NT2/D1 (cell line): ENCODE data around the gene KLF3.

Experiments
- DNase-seq: peaks from one replicate; pipeline ENCODE4 v3.0.0-alpha.2; 2011; ENCODE audit warnings: low read depth, low spot score
- H3K27me3 ChIP-seq: 2 replicates; pipeline ENCODE4 v1.6.0; 2011; ENCODE audit warnings: mild to moderate bottlenecking; ENCODE audit not compliant: insufficient read length, insufficient read depth
- H3K36me3 ChIP-seq: 2 replicates; pipeline ENCODE4 v1.6.1; 2011; ENCODE audit warnings: mild to moderate bottlenecking, low read length, mixed read lengths; ENCODE audit not compliant: insufficient read depth, insufficient read length
- H3K4me1 ChIP-seq: 2 replicates; pipeline ENCODE4 v1.5.1; 2011; ENCODE audit not compliant: insufficient read depth, insufficient read length
- H3K4me3 ChIP-seq: 2 replicates; pipeline ENCODE4 v1.5.1; 2011; ENCODE audit warnings: low read depth; ENCODE audit not compliant: insufficient read length
- H3K9ac ChIP-seq: 2 replicates; pipeline ENCODE4 v1.6.0; 2011; ENCODE audit warnings: low read depth; ENCODE audit not compliant: insufficient read length
- H3K9me3 ChIP-seq: 2 replicates; pipeline ENCODE4 v1.5.1; 2011; ENCODE audit warnings: mild to moderate bottlenecking, low read length; ENCODE audit not compliant: insufficient read depth
- SUZ12 ChIP-seq: IDR thresholded peaks from 2 replicates; pipeline ENCODE4 v1.6.1; 2011; ENCODE audit not compliant: insufficient read length, insufficient read depth; ENCODE audit errors: extremely low read depth
- YY1 ChIP-seq: IDR thresholded peaks from 2 replicates; pipeline ENCODE4 v1.6.1; 2011; ENCODE audit not compliant: insufficient read length, insufficient read depth
- ZNF274 ChIP-seq: IDR thresholded peaks from 2 replicates; pipeline ENCODE4 v1.6.1; 2011; ENCODE audit warnings: mild to moderate bottlenecking, low read depth, low read length

The KLF3 gene

DNA sequence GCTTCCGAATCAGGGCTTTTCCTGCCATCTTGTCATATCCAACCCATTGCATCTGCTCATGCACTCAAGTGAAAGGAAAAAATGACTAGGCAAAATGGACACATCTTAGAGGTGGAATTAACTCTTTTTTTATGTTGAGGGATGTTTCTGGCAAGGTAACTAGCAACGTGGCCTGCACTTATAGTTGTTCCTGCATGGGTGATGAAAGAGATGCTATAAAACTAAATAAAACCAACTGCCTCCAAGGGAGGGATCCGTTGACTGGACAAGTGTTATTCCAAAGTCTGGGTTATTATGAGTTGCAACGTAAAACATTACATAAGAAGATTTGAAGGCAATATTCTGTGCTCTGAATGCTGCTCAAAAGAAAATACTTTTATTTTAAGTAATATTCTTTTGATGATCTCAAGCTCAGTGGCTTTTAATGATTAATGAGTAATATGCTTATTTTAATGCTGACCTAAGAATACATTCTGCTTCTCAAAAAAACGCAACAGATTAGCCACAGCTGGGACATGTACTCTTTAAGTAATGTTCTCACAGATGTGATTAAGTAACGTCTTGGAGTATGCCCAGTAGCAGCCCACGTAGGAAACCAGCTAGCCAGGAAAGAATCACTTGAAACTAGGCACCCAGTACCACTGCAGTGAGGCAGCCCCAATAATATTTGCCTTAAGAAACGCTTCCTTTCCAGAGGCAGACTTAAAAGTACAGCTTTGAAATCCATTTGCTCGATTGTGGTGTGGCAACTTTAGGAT lies 27.4 kb downstream of the KLF3 start:
- Histone ChIP-seq H3K4me3 (no peak overlapping the region), H3K27me3 (no peaks in the 10 kb centered on the region), H3K36me3 (peaks cover 90% of the 10 kb centered on the region), H3K9me3 (no peaks in the 10 kb centered on the region), H3K4me1 (no peaks in the 10 kb centered on the region), H3K9ac (no peak overlapping the region)
- no peak for DNase-seq
- TF ChIP-seq ZNF274 (no peak), SUZ12 (no peak), YY1 (no peak)

GRCh38 chr4:38692421-38692820 lies 28.4 kb downstream of the KLF3 start:
- no peak overlapping the region for H3K9ac ChIP-seq
- DNase-seq, result no peak
- no peaks in the 10 kb centered on the region for H3K4me1 ChIP-seq
- H3K36me3 ChIP-seq, result peaks cover 90% of the 10 kb centered on the region
- TF ChIP-seq YY1, result no peak
- TF ChIP-seq ZNF274, result no peak
- no peak for TF ChIP-seq SUZ12
- H3K9me3 ChIP-seq, result no peaks in the 10 kb centered on the region
- no peak overlapping the region for H3K4me3 ChIP-seq
- H3K27me3 ChIP-seq, result no peaks in the 10 kb centered on the region

GRCh38 chr4:38693569-38693968 lies 29.6 kb downstream of the KLF3 start:
- DNase-seq, result no peak
- Histone ChIP-seq H3K9me3 (no peaks in the 10 kb centered on the region), H3K4me1 (no peaks in the 10 kb centered on the region), H3K9ac (no peak overlapping the region), H3K27me3 (no peaks in the 10 kb centered on the region), H3K36me3 (peaks cover 87% of the 10 kb centered on the region), H3K4me3 (no peak overlapping the region)
- TF ChIP-seq ZNF274, result no peak
- no peak for TF ChIP-seq SUZ12
- no peak for TF ChIP-seq YY1

DNA sequence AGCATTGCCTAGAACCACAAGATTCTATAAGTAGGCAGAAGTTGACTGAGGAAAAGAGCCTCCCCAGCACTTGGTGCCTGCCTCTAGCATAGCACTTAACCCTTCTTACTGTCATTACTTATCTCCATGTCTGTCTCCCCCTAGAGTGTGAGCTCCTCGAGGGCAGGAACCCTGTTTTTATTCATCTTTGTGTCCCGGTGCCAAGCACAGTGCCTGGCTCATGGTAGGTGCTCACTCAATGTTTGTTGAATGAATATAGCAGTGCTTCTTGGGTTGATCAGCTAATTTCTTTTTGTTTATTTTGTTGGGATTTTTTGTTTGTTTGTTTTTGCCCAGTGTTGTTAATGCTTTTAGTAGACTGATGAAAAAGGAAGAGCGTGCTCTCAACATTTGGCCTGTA lies 30.3 kb downstream of the KLF3 start:
- no peaks in the 10 kb centered on the region for H3K4me1 ChIP-seq
- DNase-seq, result no peak
- no peak overlapping the region for H3K4me3 ChIP-seq
- no peaks in the 10 kb centered on the region for H3K9me3 ChIP-seq
- no peak for TF ChIP-seq ZNF274
- no peak for TF ChIP-seq YY1
- no peak for TF ChIP-seq SUZ12
- H3K27me3 ChIP-seq, result no peaks in the 10 kb centered on the region
- no peak overlapping the region for H3K9ac ChIP-seq
- H3K36me3 ChIP-seq, result peaks cover 79% of the 10 kb centered on the region

GRCh38 chr4:38695809-38696208 lies 31.8 kb downstream of the KLF3 start:
- no peak overlapping the region for H3K4me3 ChIP-seq

GRCh38 chr4:38696697-38697096 lies 32.7 kb downstream of the KLF3 start:
- peaks cover 56% of the 10 kb centered on the region for H3K36me3 ChIP-seq
- H3K4me1 ChIP-seq, result no peaks in the 10 kb centered on the region
- no peak overlapping the region for H3K9ac ChIP-seq

More at GRCh38 chr4:38695809-38696208, 31.8 kb downstream of the KLF3 start:
- no peak for TF ChIP-seq SUZ12
- no peak for TF ChIP-seq ZNF274
- no peak for TF ChIP-seq YY1
- H3K9me3 ChIP-seq, result no peaks in the 10 kb centered on the region
- H3K36me3 ChIP-seq, result peaks cover 64% of the 10 kb centered on the region
- no peak overlapping the region for H3K9ac ChIP-seq
- no peak for DNase-seq
- no peaks in the 10 kb centered on the region for H3K4me1 ChIP-seq
- no peaks in the 10 kb centered on the region for H3K27me3 ChIP-seq

GRCh38 chr4:38698176-38698575 lies 34.2 kb downstream of the KLF3 start:
- Histone ChIP-seq H3K9me3 (no peaks in the 10 kb centered on the region), H3K4me3 (no peak overlapping the region), H3K4me1 (no peaks in the 10 kb centered on the region), H3K27me3 (no peaks in the 10 kb centered on the region), H3K36me3 (peaks cover 45% of the 10 kb centered on the region), H3K9ac (no peak overlapping the region)
- no peak for DNase-seq
- TF ChIP-seq SUZ12 (no peak), ZNF274 (no peak), YY1 (no peak)

More at GRCh38 chr4:38696697-38697096, 32.7 kb downstream of the KLF3 start:
- no peak for DNase-seq
- TF ChIP-seq ZNF274 (no peak), SUZ12 (no peak), YY1 (no peak)
- no peaks in the 10 kb centered on the region for H3K27me3 ChIP-seq
- H3K9me3 ChIP-seq, result no peaks in the 10 kb centered on the region
- H3K4me3 ChIP-seq, result no peak overlapping the region

DNA sequence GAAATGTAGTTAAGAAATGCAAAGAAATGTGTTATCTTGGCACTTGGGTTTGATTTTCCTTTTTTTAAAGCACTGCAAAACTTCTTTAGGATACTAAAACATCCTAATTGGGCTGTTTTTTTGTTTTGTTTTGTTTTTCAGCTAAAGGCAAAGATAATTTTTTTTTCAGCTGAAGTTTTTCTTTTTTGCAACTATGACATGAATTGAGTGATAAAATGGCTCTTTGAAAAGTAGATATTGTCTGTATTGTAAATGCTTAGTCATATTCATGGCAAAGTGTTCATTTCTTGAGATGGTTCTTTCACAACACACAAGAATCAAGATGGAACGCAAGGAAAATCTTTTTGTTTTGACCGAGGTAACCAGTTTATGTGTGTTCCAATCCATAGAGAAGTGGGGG lies 35.1 kb downstream of the KLF3 start:
- H3K9ac ChIP-seq, result no peak overlapping the region
- H3K9me3 ChIP-seq, result no peaks in the 10 kb centered on the region
- H3K27me3 ChIP-seq, result no peaks in the 10 kb centered on the region
- no peak overlapping the region for H3K4me3 ChIP-seq
- H3K4me1 ChIP-seq, result no peaks in the 10 kb centered on the region
- TF ChIP-seq SUZ12, result no peak
- TF ChIP-seq ZNF274, result no peak
- no peak for TF ChIP-seq YY1
- H3K36me3 ChIP-seq, result peaks cover 37% of the 10 kb centered on the region
- no peak for DNase-seq
